ENCODE measurements around the gene HYPK.
A peak's percentile ranks its signal among the peaks of the same experiment; 100 is the strongest.
"Not testable (repeated sequence)": the region's sequence is repeated elsewhere in the genome, so short reads cannot be mapped to it uniquely, and the experiment has no call there.

Gene HYPK

DNA sequence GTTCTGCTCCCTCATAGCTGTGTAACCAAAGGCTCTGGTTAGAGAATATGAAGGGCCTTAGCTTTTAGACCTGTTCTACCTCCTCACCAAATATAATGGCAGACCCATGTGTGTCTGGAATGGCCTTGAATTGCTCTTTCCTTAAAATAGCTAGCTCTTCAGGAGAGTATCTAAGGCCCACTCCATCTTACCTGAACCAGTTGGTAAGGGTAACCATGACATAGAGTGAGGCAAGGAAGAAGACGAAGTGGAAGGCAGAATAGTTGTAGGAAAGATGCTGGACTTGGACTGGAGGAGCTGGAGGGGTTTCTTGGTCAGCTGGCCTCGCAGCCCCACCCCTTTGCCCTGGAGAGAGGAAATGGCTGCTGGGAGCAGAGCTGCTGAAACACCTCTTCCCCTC lies 5.2 kb upstream of the HYPK start:
- no peak for DNase-seq (ENCODE audit: low read depth)
- no peak overlapping the region for H3K4me3 ChIP-seq (ENCODE audit: low read depth, low read length)
- TF ChIP-seq, protein P1, sequence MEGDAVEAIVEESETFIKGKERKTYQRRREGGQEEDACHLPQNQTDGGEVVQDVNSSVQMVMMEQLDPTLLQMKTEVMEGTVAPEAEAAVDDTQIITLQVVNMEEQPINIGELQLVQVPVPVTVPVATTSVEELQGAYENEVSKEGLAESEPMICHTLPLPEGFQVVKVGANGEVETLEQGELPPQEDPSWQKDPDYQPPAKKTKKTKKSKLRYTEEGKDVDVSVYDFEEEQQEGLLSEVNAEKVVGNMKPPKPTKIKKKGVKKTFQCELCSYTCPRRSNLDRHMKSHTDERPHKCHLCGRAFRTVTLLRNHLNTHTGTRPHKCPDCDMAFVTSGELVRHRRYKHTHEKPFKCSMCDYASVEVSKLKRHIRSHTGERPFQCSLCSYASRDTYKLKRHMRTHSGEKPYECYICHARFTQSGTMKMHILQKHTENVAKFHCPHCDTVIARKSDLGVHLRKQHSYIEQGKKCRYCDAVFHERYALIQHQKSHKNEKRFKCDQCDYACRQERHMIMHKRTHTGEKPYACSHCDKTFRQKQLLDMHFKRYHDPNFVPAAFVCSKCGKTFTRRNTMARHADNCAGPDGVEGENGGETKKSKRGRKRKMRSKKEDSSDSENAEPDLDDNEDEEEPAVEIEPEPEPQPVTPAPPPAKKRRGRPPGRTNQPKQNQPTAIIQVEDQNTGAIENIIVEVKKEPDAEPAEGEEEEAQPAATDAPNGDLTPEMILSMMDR (IDR thresholded peaks at IDR 0.05; ENCODE audit: insufficient read depth, low read depth, low read length, missing control alignments) = no peak

DNA sequence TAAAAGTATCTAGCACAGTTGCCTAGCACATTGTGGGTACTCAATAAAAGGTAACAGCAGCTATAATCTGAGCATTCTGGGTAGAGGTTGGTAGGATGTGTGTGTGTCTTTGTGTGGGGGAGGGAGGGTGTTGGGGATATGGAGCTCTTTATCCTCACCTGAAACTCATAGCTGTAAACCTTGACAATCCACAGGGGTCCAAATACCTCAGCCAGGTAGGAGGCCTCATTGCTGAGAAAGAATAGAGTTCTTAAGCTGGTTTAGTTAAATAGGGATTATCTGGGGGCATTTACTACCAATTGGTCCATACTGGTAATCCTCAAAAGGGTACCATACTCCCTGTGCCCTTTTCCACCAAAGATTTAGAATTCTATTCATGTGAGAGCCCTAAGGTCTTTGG lies 4.4 kb upstream of the HYPK start:
- DNase-seq (ENCODE audit: low read depth) = no peak
- TF ChIP-seq, protein P1 (IDR thresholded peaks at IDR 0.05; ENCODE audit: insufficient read depth, low read depth, low read length, missing control alignments) = no peak
- H3K4me3 ChIP-seq (ENCODE audit: low read depth, low read length) = no peak overlapping the region

DNA sequence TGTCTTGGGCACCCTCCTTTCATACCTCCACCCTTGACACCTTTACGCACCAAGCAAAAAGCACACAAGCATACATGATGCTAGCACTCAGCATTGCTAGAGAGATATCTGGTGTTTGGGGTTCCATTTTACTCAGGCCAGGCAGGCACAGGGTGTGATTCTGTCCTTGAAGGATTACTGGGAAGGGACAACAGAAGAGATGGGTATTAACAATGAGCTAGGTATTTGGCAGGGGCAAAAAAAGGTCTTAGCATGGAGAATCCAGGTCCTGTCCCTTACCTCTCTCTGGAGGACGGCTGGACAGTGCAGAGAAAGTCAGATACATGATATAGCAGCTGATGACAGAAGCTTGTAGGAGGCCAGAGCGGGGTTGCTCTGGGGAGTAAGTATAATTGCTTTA lies 3.8 kb upstream of the HYPK start:
- no peak for DNase-seq (ENCODE audit: low read depth)
- H3K4me3 ChIP-seq (ENCODE audit: low read depth, low read length) = no peak overlapping the region
- TF ChIP-seq, protein P1 (IDR thresholded peaks at IDR 0.05; ENCODE audit: insufficient read depth, low read depth, low read length, missing control alignments) = no peak

DNA sequence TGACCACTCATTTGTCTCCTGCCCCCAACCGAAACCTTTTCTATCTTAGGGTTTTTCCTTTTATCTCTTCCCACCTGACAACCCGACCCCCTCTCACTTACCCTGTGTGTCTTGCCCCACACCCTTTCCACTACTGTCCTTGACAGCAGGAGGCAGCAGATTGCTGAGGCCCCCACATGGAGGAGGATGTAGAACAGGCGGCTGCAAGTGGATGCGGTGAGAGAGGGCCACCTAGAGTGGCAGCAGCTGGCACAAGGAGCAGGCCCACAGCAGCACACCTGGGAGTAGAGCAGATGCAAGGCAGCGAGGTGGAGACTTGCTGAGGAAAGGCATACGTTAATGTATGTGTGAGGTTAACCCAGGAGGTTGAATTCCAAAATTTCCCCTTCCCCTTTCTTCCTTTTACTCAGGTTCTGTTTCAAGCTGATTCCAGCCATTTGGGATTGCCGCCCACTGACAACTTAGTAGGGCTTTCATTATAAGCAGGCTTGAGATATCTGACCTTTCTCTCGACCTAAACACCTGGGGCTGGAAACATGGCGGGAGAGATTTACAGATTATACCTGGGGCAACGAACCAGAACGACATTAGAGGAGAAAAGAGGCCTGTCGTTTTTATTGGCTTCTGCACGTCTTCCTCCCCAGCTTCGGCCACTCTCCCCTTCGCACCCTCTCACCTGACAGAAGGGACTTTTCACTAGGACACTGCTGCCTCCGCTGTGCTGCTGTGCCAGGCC lies 1.0 kb upstream of the HYPK start:
- no peak overlapping the region for H3K4me3 ChIP-seq (ENCODE audit: low read depth, low read length)
- peak; percentile 55 for DNase-seq (ENCODE audit: low read depth)
- TF ChIP-seq, protein P1 (IDR thresholded peaks at IDR 0.05; ENCODE audit: insufficient read depth, low read depth, low read length, missing control alignments) = no peak

DNA sequence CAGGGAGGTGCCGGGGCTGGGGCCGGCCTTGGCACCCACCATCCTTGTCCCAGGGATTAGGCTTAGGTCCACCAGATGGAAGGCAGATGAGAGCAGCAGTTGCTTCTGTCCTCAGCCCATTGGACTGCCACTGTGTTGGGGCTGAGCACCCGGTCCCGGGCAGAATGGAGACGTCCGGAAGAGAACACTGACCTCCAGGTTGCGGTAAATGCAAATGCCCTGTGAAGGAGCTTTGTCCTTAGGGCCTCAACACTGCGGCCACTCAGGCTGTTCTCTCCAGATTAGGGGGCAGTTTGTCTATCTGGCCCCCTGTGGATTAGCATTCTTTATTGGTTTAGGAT lies 484 bp upstream of the HYPK start, which contains the start of gene SERINC4:
Gene SERINC4 (minus strand): TSS at position 276 of the 341 bp plus-strand sequence. CDS start 234 bp downstream, at position 42.
- TF ChIP-seq, protein P1 (IDR thresholded peaks at IDR 0.05; ENCODE audit: insufficient read depth, low read depth, low read length, missing control alignments) = no peak
- no peak for DNase-seq (ENCODE audit: low read depth)
- peak within 1 kb of the TSS; percentile 82 for H3K4me3 ChIP-seq (ENCODE audit: low read depth, low read length)

DNA sequence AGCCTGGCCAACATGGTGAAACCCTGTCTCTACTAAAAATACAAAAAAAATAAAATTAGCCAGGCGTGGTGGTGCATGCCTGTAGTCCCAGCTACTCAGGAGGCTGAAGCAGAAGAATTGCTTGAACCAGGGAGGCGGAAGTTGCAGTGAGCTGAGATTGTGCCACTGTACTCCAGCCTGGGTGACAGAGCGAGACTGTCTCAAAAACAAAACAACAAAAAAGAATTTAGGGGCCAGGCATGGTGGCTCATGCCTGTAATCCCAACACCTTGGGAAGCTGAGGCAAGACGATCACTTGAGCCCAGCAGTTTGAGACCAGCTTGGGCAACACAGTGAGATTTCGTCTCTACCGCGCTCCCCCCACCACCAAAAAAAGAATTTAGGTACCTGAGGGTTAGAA lies 2.3 kb downstream of the HYPK start:
- H3K4me3 ChIP-seq (ENCODE audit: low read depth, low read length); DNase-seq (ENCODE audit: low read depth): not testable (repeated sequence)

DNA sequence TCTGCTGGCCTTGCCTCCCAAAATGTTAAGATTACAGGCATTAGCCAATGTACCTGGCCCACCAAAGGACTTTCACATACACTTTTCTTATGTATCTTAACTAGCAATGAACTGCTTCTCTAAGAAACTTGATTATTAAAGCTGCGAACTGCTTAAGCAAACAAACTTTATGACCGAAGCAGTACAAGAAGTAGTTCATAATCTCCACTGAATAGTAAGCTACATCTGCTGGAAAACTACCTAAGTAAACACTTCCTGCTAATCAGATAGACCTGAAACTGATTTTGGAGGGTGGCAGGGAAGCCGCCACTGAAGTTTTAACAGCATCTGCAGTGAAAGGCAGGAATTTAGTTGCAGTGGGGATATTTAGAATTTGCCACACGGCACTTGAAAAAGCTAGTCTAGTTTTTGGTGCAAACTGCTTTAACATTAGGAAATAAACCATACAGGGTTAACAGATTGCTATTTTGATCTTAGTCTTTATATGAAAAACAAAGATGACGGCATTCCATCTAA lies 8.1 kb downstream of the HYPK start:
- H3K4me3 ChIP-seq (ENCODE audit: low read depth, low read length) = no peak overlapping the region
- DNase-seq (ENCODE audit: low read depth) = no peak
- TF ChIP-seq, protein P1 (IDR thresholded peaks at IDR 0.05; ENCODE audit: insufficient read depth, low read depth, low read length, missing control alignments) = no peak
